Heart right ventricle (tissue), 16 donors: ENCODE results near the gene PFKP. TPM values are rescaled to one million over a fixed set of nuclear protein-coding genes. Genes with fewer than 3 reads are reported as not detected.

ENCODE experiments used
- ATAC-seq, 8 donors: fragments of 200-7000 bp; cut with Tn5 transposase; one replicate each; pipeline ENCODE4 v1.9.1; 2020; ENCODE audit warnings: mild to moderate bottlenecking in 8 of 8, moderate library complexity in 8 of 8, moderate number of reproducible peaks in 1 of 8
- DNase-seq, 2 donors: peaks; one replicate each; pipeline ENCODE4 v3.0.0-alpha.2; 2020
- H3K27ac ChIP-seq, 10 donors: fragments of 200-600 bp; sonication (generic) in 2 of 10; one replicate each; pipeline versions ENCODE4 v1.5.0 to v1.8.0; 2020 to 2022; ENCODE audit warnings: mild to moderate bottlenecking in 3 of 10
- H3K27me3 ChIP-seq, 7 donors: fragments of 200-600 bp; one replicate each; pipeline ENCODE4 v1.8.0; 2021 to 2022; ENCODE audit warnings: mild to moderate bottlenecking in 2 of 7
- H3K36me3 ChIP-seq, 9 donors: fragments of 200-600 bp; sonication (generic) in 1 of 9; one replicate each; pipeline versions ENCODE4 v1.5.0 to v1.8.0; 2020 to 2022; ENCODE audit warnings: mild to moderate bottlenecking in 2 of 9
- H3K4me1 ChIP-seq, 9 donors: fragments of 200-600 bp; sonication (generic) in 1 of 9; one replicate each; pipeline versions ENCODE4 v1.5.0 to v1.8.0; 2020 to 2022; ENCODE audit warnings: mild to moderate bottlenecking in 4 of 9
- H3K4me3 ChIP-seq, 10 donors: fragments of 200-600 bp; sonication (generic) in 2 of 10; one replicate each; pipeline versions ENCODE4 v1.5.0 to v1.8.0; 2020 to 2022; ENCODE audit warnings: mild to moderate bottlenecking in 7 of 10, moderate library complexity in 2 of 10
- H3K9me3 ChIP-seq, 11 donors: fragments of 200-600 bp in 10 of 11; sonication (generic) in 2 of 11; one replicate each; pipeline versions ENCODE4 v1.5.0 to v1.8.0; 2013 to 2022; ENCODE audit warnings: mild to moderate bottlenecking in 2 of 11, control low read depth in 1 of 11, moderate library complexity in 1 of 11
- WGBS, 2 donors: extraction: QIAGEN DNeasy Blood & Tissue Kit; methylation state at CpG; one replicate each; pipeline ENCODE4 v1.1.7; 2013; ENCODE audit warnings: inconsistent platforms in 1 of 2; 5-methylcytosine and 5-hydroxymethylcytosine counted together
- intact Hi-C, 10 donors: fragments of 100-400 bp; cut with DNase I; formaldehyde crosslinking; loops; one replicate each; pipeline versions ENCODE4 v1.11.1 to v1.14.2; 2022
- polyA plus RNA-seq, 2 donors: library from polyadenylated mRNA; stranded (reverse); fragments of 200-250 nt; gene quantifications; one replicate each; pipeline ENCODE4 v1.2.3, GENCODE V29; 2013
- total RNA-seq, 10 donors: library from RNA; stranded (reverse); fragmentation: NEBNext Ultra II Directional in 3 of 10; extraction: Animal tissue kit (Norgen Biotek cat#: 25700) in 3 of 10; gene quantifications; one replicate each; pipeline versions ENCODE4 v1.2.1 to v1.2.4, GENCODE V29; 2021 to 2023
- TF ChIP-seq, protein P1 (sequence below), 9 donors: fragments of 200-600 bp; sonication (generic) in 2 of 9; IDR thresholded peaks; one replicate each; pipeline versions ENCODE4 v1.5.0 to v1.8.0; 2021 to 2022; ENCODE audit warnings: antibody characterized with exemption in 9 of 9, mild to moderate bottlenecking in 5 of 9, moderate library complexity in 1 of 9
- donor health status: Arrhythmogenic right ventricular cardiomyopathy.
- donor health status: ischemic (EF 13 %, LVEDD 7.1; RV severe dilation, severe dysfunction).
- donor health status: healthy with polysubstance abuse.
- donor health status: DM: no; HTN: yes; CAD: no.
- donor health status: DM: no; HTN: no; CAD: no.
- donor health status: ischemic (EF 25% LVEDD 6.9; RV normal size, moderate dysfunction).
- donor health status: ischemic (EF 25% LVEDD 5.7; RV mildly dilated, moderate dysfunction).
- donor health status: healthy.
- donor health status: DM: yes; HTN: yes; CAD: no.
- donor health status: Ischemic cardiomyopathy.
- donor health status: ischemic (EF 35%, LVEDD 5.7; RV mildly dilated, moderate dysfunction).
- donor health status: nonischemic (EF 11% LVEDD 7.7; RV severe dilation, severe dysfunction).
- donor health status: DM: yes; HTN: yes; CAD: no.
- donor health status: PGD.
- donor health status: ischemic (EF 29% LVEDD 5.4; RV normal size, mild dysfunction).
- donor health status: nonischemic (EF 23%, LVEDD 6.1; RV moderate dilation, normal function).

PFKP gene
- total and polyA plus RNA-seq, 12 donors = 68.3 to 316 (median 220) TPM

- TF ChIP-seq, protein P1, sequence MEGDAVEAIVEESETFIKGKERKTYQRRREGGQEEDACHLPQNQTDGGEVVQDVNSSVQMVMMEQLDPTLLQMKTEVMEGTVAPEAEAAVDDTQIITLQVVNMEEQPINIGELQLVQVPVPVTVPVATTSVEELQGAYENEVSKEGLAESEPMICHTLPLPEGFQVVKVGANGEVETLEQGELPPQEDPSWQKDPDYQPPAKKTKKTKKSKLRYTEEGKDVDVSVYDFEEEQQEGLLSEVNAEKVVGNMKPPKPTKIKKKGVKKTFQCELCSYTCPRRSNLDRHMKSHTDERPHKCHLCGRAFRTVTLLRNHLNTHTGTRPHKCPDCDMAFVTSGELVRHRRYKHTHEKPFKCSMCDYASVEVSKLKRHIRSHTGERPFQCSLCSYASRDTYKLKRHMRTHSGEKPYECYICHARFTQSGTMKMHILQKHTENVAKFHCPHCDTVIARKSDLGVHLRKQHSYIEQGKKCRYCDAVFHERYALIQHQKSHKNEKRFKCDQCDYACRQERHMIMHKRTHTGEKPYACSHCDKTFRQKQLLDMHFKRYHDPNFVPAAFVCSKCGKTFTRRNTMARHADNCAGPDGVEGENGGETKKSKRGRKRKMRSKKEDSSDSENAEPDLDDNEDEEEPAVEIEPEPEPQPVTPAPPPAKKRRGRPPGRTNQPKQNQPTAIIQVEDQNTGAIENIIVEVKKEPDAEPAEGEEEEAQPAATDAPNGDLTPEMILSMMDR (IDR thresholded peaks at IDR 0.05) = no peak
- Histone ChIP-seq H3K9me3 (no peaks in the 10 kb centered on the region), H3K36me3 (peaks cover 0 to 8% (median 0%) of the 10 kb centered on the region in 9 donors), H3K4me1 (peaks cover 0 to 72% (median 38%) of the 10 kb centered on the region in 9 donors), H3K4me3 (peak overlapping the region; percentile 70 to 90 (median 87)), H3K27me3 (peaks cover 0 to 22% (median 0%) of the 10 kb centered on the region in 7 donors), H3K27ac (peak overlapping the region; percentile 31 to 97 (median 90))
- peak in 6 of 8 donors; percentile 2 to 31 (median 6) for ATAC-seq
- intact Hi-C loops = loop anchor here in 5 of 10 donors (5.0 to 10.0 kb wide), 3 partner anchors 33 to 66 kb away; no protein-coding TSS in a partner anchor
- WGBS, 2 donors = 8 to 13% methylated on average over 53 to 56 of the region's 57 CpGs
- peak in 1 of 2 donors; percentile 34 for DNase-seq
Observed at GRCh38 chr10:3068968-3069737, 1.8 kb downstream of the PFKP start.

DNA sequence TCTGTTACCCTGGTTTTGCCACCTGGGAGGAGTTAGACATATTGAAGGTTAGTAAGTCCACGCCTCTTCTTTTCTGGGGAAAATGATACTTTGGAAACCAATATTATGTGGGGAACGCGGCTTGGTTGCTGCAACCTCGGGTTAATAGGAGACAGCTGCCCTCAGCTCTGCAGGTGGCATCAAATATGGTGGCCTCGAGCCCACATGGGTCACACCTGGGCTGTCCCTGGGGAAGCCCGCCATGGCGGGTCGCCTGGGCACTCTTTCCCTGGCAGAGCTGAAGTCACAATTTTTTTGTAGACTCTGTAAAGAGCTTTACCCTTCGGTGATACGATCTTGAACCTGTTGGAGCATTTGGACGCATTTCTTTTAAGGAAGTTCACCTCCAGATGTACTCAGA lies 2.5 kb downstream of the PFKP start:
- intact Hi-C loops = loop anchor here in 5 of 10 donors (5.0 to 10.0 kb wide), 3 partner anchors 32 to 65 kb away; no protein-coding TSS in a partner anchor

GRCh38 chr10:3071405-3072198 lies 4.3 kb downstream of the PFKP start:
- Histone ChIP-seq H3K9me3 (no peaks in the 10 kb centered on the region), H3K4me3 (no peak overlapping the region), H3K36me3 (peaks cover 0 to 8% (median 0%) of the 10 kb centered on the region in 9 donors), H3K27ac (no peak overlapping the region), H3K4me1 (peaks cover 0 to 53% (median 32%) of the 10 kb centered on the region in 9 donors), H3K27me3 (peaks cover 0 to 15% (median 0%) of the 10 kb centered on the region in 7 donors)
- TF ChIP-seq, protein P1 (IDR thresholded peaks at IDR 0.05) = no peak
- ATAC-seq (no peak), DNase-seq (no peak)
- intact Hi-C loops = no loop called here
- 79 to 91% methylated on average over 13 of the region's 13 CpGs for WGBS, 2 donors

More for the DNA sequence above, 2.5 kb downstream of the PFKP start:
- no peaks in the 10 kb centered on the region for H3K9me3 ChIP-seq
- 72 to 88% methylated on average over 11 of the region's 11 CpGs for WGBS, 2 donors
- H3K4me1 ChIP-seq = peaks cover 0 to 68% (median 35%) of the 10 kb centered on the region in 9 donors
- TF ChIP-seq, protein P1 (IDR thresholded peaks at IDR 0.05) = no peak
- ATAC-seq (no peak), DNase-seq (no peak)
- peak overlapping the region in 4 of 10 donors; percentile 81 to 90 (median 88) for H3K4me3 ChIP-seq
- H3K27ac ChIP-seq = no peak overlapping the region
- peaks cover 0 to 22% (median 0%) of the 10 kb centered on the region in 7 donors for H3K27me3 ChIP-seq
- peaks cover 0 to 8% (median 0%) of the 10 kb centered on the region in 9 donors for H3K36me3 ChIP-seq
